Stimulated activated CD8-positive, alpha-beta memory T cell treated with anti-CD3 and anti-CD28 coated beads, Interleukin-7, amount 100 ng/mL, for 24 hours (primary cell): Measurements from ENCODE around the gene TTC9B.
A peak's percentile ranks its signal among the peaks of the same experiment; 100 is the strongest.
"Not testable (repeated sequence)": the region's sequence is repeated elsewhere in the genome, so short reads cannot be mapped to it uniquely, and the experiment has no call there.

Experiments used
- DNase-seq: peaks from one replicate; pipeline ENCODE4 v3.0.0-alpha.2; 2020; ENCODE audit warnings: low read depth

TTC9B gene

GRCh38 chr19:40232949-40233810 is 15.0 kb upstream of the TTC9B start:
- DNase-seq: no peak

- no peak for DNase-seq
These were observed 14.3 kb upstream of the TTC9B start for GRCh38 chr19:40232479-40232878.

- no peak for DNase-seq
These were observed 13.6 kb upstream of the TTC9B start for GRCh38 chr19:40231544-40232424.

GRCh38 chr19:40231057-40231456 is 12.9 kb upstream of the TTC9B start:
- no peak for DNase-seq

- DNase-seq: no peak
These were observed 11.8 kb upstream of the TTC9B start for GRCh38 chr19:40229926-40230417.

- DNase-seq: no peak
These were observed 11.3 kb upstream of the TTC9B start for GRCh38 chr19:40229484-40229883.

GRCh38 chr19:40228863-40229262 is 10.7 kb upstream of the TTC9B start:
- DNase-seq: no peak

GRCh38 chr19:40228346-40228745 is 10.2 kb upstream of the TTC9B start:
- no peak for DNase-seq

GRCh38 chr19:40225440-40226305 is 7.5 kb upstream of the TTC9B start:
- no peak for DNase-seq

- DNase-seq: no peak
These were observed 6.4 kb upstream of the TTC9B start for GRCh38 chr19:40224342-40225150.

GRCh38 chr19:40223135-40223822 is 5.1 kb upstream of the TTC9B start:
- no peak for DNase-seq

- peak; percentile 44 for DNase-seq
These were observed 3.9 kb upstream of the TTC9B start for GRCh38 chr19:40221858-40222619.

- no peak for DNase-seq
These were observed 2.5 kb upstream of the TTC9B start for GRCh38 chr19:40220674-40221073.

GRCh38 chr19:40219721-40220276 is 1.6 kb upstream of the TTC9B start:
- no peak for DNase-seq

- not testable (repeated sequence) for DNase-seq
These were observed 845 bp upstream of the TTC9B start for GRCh38 chr19:40219029-40219428.

- no peak for DNase-seq
These were observed 965 bp downstream of the TTC9B start for GRCh38 chr19:40217027-40217810.

GRCh38 chr19:40216777-40217026 is 1.5 kb downstream of the TTC9B start:
- no peak for DNase-seq

GRCh38 chr19:40216013-40216776 is 2.0 kb downstream of the TTC9B start:
- no peak for DNase-seq
